Tibial artery (tissue), 4 donors: ENCODE results near the gene ZNF14.
"Not testable (repeated sequence)": the region's sequence is repeated elsewhere in the genome, so short reads cannot be mapped to it uniquely, and the experiment has no call there.

Experiments used
- DNase-seq, 2 donors: peaks; one replicate each; pipeline ENCODE4 v3.0.0-alpha.2; 2019
- H3K27ac ChIP-seq, 2 donors: fragments of 200-600 bp; sonication (generic) in 1 of 2; 1 replicate in 1 of 2; 2 replicates in 1 of 2; pipeline ENCODE4 v1.5.1; 2018 to 2019; ENCODE audit warnings: mild to moderate bottlenecking in 1 of 2
- H3K27me3 ChIP-seq, 2 donors: fragments of 200-600 bp; sonication (generic) in 1 of 2; one replicate each; pipeline versions ENCODE4 v1.5.1 to v1.6.0; 2016 to 2019
- H3K36me3 ChIP-seq, 3 donors: fragments of 200-600 bp; sonication (generic) in 2 of 3; one replicate each; pipeline ENCODE4 v1.5.1; 2016 to 2019; ENCODE audit warnings: mild to moderate bottlenecking in 2 of 3
- H3K4me1 ChIP-seq, 4 donors: fragments of 200-600 bp; sonication (generic) in 2 of 4; 1 replicate in 3 of 4; 2 replicates in 1 of 4; pipeline ENCODE4 v1.5.1; 2016 to 2019
- H3K4me3 ChIP-seq, 2 donors: fragments of 200-600 bp; sonication (generic) in 1 of 2; 1 replicate in 1 of 2; 2 replicates in 1 of 2; pipeline ENCODE4 v1.5.1; 2018 to 2019; ENCODE audit warnings: mild to moderate bottlenecking in 2 of 2
- H3K9me3 ChIP-seq, 3 donors: fragments of 200-600 bp; sonication (generic) in 1 of 3; one replicate each; pipeline ENCODE4 v1.5.1; 2016 to 2019
- CTCF ChIP-seq, 2 experiments: fragments of 200-600 bp in 1 of 2; fragments of 450-650 bp in 1 of 2; IDR thresholded peaks; one replicate each; pipeline ENCODE4 v1.5.1; 2017 to 2019; ENCODE audit warnings: antibody characterized with exemption in 2 of 2, mild to moderate bottlenecking in 1 of 2, moderate library complexity in 1 of 2
- intact Hi-C: fragments of 100-400 bp; cut with DNase I; formaldehyde crosslinking; loops from one replicate; pipeline ENCODE4 v1.15.0; 2023; ENCODE audit warnings: low total_unique reads

Gene ZNF14

GRCh38 chr19:19711306-19711933 is 21.5 kb downstream of the ZNF14 start:
- intact Hi-C loops = no loop called here
- Histone ChIP-seq H3K27ac (no peak overlapping the region), H3K9me3 (peaks cover 53 to 100% (median 98%) of the 10 kb centered on the region in 3 donors), H3K4me3 (no peak overlapping the region), H3K4me1 (no peaks in the 10 kb centered on the region), H3K27me3 (no peaks in the 10 kb centered on the region), H3K36me3 (peaks cover 74 to 97% (median 97%) of the 10 kb centered on the region in 3 donors)
- no peak for TF ChIP-seq CTCF (IDR thresholded peaks at IDR 0.05)
- no peak for DNase-seq

GRCh38 chr19:19710506-19710905 is 22.4 kb downstream of the ZNF14 start:
- no peak for TF ChIP-seq CTCF (IDR thresholded peaks at IDR 0.05)
- intact Hi-C loops = no loop called here
- no peak overlapping the region for H3K4me3 ChIP-seq
- peaks cover 72 to 97% (median 97%) of the 10 kb centered on the region in 3 donors for H3K36me3 ChIP-seq
- H3K9me3 ChIP-seq = peaks cover 48 to 100% (median 100%) of the 10 kb centered on the region in 3 donors
- no peaks in the 10 kb centered on the region for H3K4me1 ChIP-seq
- no peak overlapping the region for H3K27ac ChIP-seq
- no peak for DNase-seq
- H3K27me3 ChIP-seq = no peaks in the 10 kb centered on the region

- Histone ChIP-seq H3K9me3 (peaks cover 20 to 99% (median 79%) of the 10 kb centered on the region in 3 donors), H3K4me3 (no peak overlapping the region), H3K36me3 (peaks cover 60 to 96% (median 95%) of the 10 kb centered on the region in 3 donors), H3K27ac (no peak overlapping the region), H3K27me3 (no peaks in the 10 kb centered on the region), H3K4me1 (no peaks in the 10 kb centered on the region)
- TF ChIP-seq CTCF (IDR thresholded peaks at IDR 0.05) = no peak
- no peak for DNase-seq
- intact Hi-C loops = no loop called here
Observed at GRCh38 chr19:19704836-19705235, 28.1 kb downstream of the ZNF14 start.

- Histone ChIP-seq H3K9me3 (peaks cover 7 to 93% (median 61%) of the 10 kb centered on the region in 3 donors), H3K36me3 (peaks cover 43 to 60% (median 56%) of the 10 kb centered on the region in 3 donors)
- DNase-seq, intact Hi-C loops, H3K27ac ChIP-seq, H3K4me1 ChIP-seq, H3K4me3 ChIP-seq, H3K27me3 ChIP-seq: not testable (repeated sequence)
Observed at GRCh38 chr19:19700493-19700892, 32.4 kb downstream of the ZNF14 start.

- no peak overlapping the region for H3K4me3 ChIP-seq
Observed at GRCh38 chr19:19697589-19697988, 35.3 kb downstream of the ZNF14 start.

More at GRCh38 chr19:19697589-19697988, 35.3 kb downstream of the ZNF14 start:
- DNase-seq = no peak
- Histone ChIP-seq H3K27ac (no peak overlapping the region), H3K4me1 (no peaks in the 10 kb centered on the region), H3K36me3 (peaks cover 18 to 32% (median 31%) of the 10 kb centered on the region in 3 donors), H3K27me3 (no peaks in the 10 kb centered on the region), H3K9me3 (peaks cover 7 to 75% (median 42%) of the 10 kb centered on the region in 3 donors)
- no peak for TF ChIP-seq CTCF (IDR thresholded peaks at IDR 0.05)
- intact Hi-C loops = no loop called here
